Peyer's patch (tissue), 4 donors: ENCODE data around the gene RITA1. TPM values are rescaled to one million over a fixed set of nuclear protein-coding genes. Genes with fewer than 3 reads are reported as not detected.

Experiments
- DNase-seq, 3 donors: peaks; one replicate each; pipeline ENCODE4 v3.0.0-alpha.2; 2017 to 2019
- H3K27ac ChIP-seq, 4 donors: fragments of 200-600 bp; sonication (generic); one replicate each; pipeline ENCODE4 v1.5.1; 2016 to 2019
- H3K27me3 ChIP-seq, 2 donors: fragments of 200-600 bp; sonication (generic); one replicate each; pipeline ENCODE4 v1.5.1; 2019
- H3K36me3 ChIP-seq, 3 donors: fragments of 200-600 bp; sonication (generic); one replicate each; pipeline ENCODE4 v1.5.1; 2016 to 2019
- H3K4me1 ChIP-seq, 4 donors: fragments of 200-600 bp; sonication (generic); one replicate each; pipeline ENCODE4 v1.5.1; 2016 to 2019
- H3K4me3 ChIP-seq, 4 donors: fragments of 200-600 bp; sonication (generic); 1 replicate in 3 of 4; 2 replicates in 1 of 4; pipeline ENCODE4 v1.5.1; 2016 to 2019; ENCODE audit warnings: mild to moderate bottlenecking in 1 of 4
- H3K9me3 ChIP-seq, 4 donors: fragments of 200-600 bp; sonication (generic); one replicate each; pipeline ENCODE4 v1.5.1; 2016 to 2019; ENCODE audit warnings: mild to moderate bottlenecking in 1 of 4
- POLR2A ChIP-seq, 2 donors: fragments of 450-650 bp; IDR thresholded peaks; one replicate each; pipeline ENCODE4 v1.5.1; 2017; ENCODE audit warnings: antibody characterized with exemption in 2 of 2, mild to moderate bottlenecking in 2 of 2, moderate library complexity in 2 of 2
- total RNA-seq, 4 donors: library from RNA; depleted of rRNA; stranded (reverse); fragments of >200 nt; gene quantifications; one replicate each; pipeline ENCODE4 v1.1.0, GENCODE V29; 2016
- TF ChIP-seq, protein P1 (sequence below), 6 experiments: fragments of 450-650 bp in 4 of 6; fragments of 200-600 bp in 2 of 6; sonication (generic) in 1 of 6; IDR thresholded peaks; one replicate each; pipeline ENCODE4 v1.5.1; 2017 to 2019; ENCODE audit warnings: antibody characterized with exemption in 6 of 6, mild to moderate bottlenecking in 3 of 6, moderate library complexity in 1 of 6

Gene RITA1
- total RNA-seq, 4 donors from 2014 or later = 5.0 to 36.6 (median 33.4) TPM

- Histone ChIP-seq H3K36me3 (peaks cover 0 to 48% (median 0%) of the 10 kb centered on the region in 3 donors), H3K27me3 (peaks cover 0 to 10% of the 10 kb centered on the region in 2 donors), H3K9me3 (no peaks in the 10 kb centered on the region), H3K4me1 (peaks cover 0 to 25% (median 10%) of the 10 kb centered on the region in 4 donors), H3K27ac (no peak overlapping the region), H3K4me3 (no peak overlapping the region)
- TF ChIP-seq, protein P1, sequence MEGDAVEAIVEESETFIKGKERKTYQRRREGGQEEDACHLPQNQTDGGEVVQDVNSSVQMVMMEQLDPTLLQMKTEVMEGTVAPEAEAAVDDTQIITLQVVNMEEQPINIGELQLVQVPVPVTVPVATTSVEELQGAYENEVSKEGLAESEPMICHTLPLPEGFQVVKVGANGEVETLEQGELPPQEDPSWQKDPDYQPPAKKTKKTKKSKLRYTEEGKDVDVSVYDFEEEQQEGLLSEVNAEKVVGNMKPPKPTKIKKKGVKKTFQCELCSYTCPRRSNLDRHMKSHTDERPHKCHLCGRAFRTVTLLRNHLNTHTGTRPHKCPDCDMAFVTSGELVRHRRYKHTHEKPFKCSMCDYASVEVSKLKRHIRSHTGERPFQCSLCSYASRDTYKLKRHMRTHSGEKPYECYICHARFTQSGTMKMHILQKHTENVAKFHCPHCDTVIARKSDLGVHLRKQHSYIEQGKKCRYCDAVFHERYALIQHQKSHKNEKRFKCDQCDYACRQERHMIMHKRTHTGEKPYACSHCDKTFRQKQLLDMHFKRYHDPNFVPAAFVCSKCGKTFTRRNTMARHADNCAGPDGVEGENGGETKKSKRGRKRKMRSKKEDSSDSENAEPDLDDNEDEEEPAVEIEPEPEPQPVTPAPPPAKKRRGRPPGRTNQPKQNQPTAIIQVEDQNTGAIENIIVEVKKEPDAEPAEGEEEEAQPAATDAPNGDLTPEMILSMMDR (IDR thresholded peaks at IDR 0.05) = no peak
- TF ChIP-seq POLR2A (IDR thresholded peaks at IDR 0.05) = no peak
- DNase-seq = no peak
Measured at GRCh38 chr12:113157218-113157859, 28.2 kb upstream of the RITA1 start.

GRCh38 chr12:113158439-113159203 lies 26.9 kb upstream of the RITA1 start:
- no peaks in the 10 kb centered on the region for H3K9me3 ChIP-seq
- no peak for DNase-seq
- peaks cover 0 to 13% (median 6%) of the 10 kb centered on the region in 4 donors for H3K4me1 ChIP-seq
- no peak for TF ChIP-seq POLR2A (IDR thresholded peaks at IDR 0.05)
- TF ChIP-seq, protein P1 (IDR thresholded peaks at IDR 0.05) = no peak
- no peak overlapping the region for H3K27ac ChIP-seq
- peaks cover 0 to 10% of the 10 kb centered on the region in 2 donors for H3K27me3 ChIP-seq
- no peak overlapping the region for H3K4me3 ChIP-seq
- H3K36me3 ChIP-seq = peaks cover 0 to 61% (median 0%) of the 10 kb centered on the region in 3 donors

DNA sequence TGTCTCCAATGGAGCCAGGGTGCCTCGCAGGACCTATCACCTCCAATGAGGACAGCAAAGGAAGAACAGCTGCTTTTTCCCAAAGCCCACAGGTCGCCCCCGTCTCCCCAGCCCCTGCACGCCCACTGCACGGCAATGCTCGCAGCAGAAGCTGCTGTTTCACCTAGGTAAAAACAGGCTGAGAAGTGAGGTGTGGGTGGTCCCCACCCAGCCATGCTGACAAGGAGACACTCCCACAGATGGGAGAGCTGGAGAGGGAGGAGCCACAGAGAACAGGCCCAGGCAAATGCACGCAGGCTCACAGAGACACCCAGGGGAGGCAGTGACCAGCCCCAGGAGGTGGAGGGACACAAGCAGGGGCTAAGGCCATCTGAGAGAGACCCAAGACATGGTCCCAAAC lies 25.6 kb upstream of the RITA1 start:
- DNase-seq = no peak
- Histone ChIP-seq H3K36me3 (peaks cover 0 to 74% (median 0%) of the 10 kb centered on the region in 3 donors), H3K4me3 (no peak overlapping the region), H3K27ac (no peak overlapping the region), H3K27me3 (peaks cover 0 to 4% of the 10 kb centered on the region in 2 donors), H3K9me3 (no peaks in the 10 kb centered on the region), H3K4me1 (peaks cover 0 to under 1% (median 0%) of the 10 kb centered on the region in 4 donors)
- TF ChIP-seq, protein P1 (IDR thresholded peaks at IDR 0.05) = no peak
- no peak for TF ChIP-seq POLR2A (IDR thresholded peaks at IDR 0.05)

DNA sequence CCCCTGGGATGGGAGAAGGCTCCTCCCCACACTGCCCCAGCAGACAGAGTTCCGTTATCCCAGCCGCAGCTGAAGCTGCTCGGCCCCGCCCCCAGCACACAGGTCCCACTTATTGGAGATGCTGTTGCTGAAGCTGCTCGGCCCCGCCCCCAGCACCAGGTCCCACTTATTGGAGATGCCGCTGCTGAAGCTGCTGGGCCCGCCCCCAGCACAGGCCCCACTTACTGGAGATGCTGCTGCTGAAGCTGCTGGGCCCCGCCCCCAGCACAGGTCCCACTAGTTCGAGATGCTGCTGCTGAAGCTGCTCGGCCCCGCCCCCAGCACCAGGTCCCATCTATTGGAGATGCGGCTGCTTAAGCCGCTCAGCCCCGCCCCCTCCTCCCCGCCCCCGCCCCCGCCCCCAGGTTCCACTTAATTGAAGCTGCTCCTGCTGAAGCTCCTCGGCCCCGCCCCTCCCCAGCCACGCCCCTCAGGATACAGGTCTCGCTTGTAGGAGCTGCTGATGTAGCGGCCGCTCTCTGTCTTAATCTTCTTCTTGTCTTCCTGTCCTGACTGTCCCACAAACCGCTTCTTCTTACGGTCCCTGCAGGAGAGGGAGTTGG lies 24.0 kb upstream of the RITA1 start:
- H3K36me3 ChIP-seq = peaks cover 0 to 90% (median 0%) of the 10 kb centered on the region in 3 donors

More for the DNA sequence above, 24.0 kb upstream of the RITA1 start:
- Histone ChIP-seq H3K27ac (no peak overlapping the region), H3K9me3 (no peaks in the 10 kb centered on the region), H3K4me3 (no peak overlapping the region), H3K4me1 (no peaks in the 10 kb centered on the region), H3K27me3 (no peaks in the 10 kb centered on the region)
- DNase-seq = no peak
- TF ChIP-seq POLR2A (IDR thresholded peaks at IDR 0.05) = no peak
- TF ChIP-seq, protein P1 (IDR thresholded peaks at IDR 0.05) = no peak
